SW480 (cell line): ENCODE measurements around the gene NEO1.

Experiments
- DNase-seq: peaks from one replicate; pipeline ENCODE4 v3.0.0-alpha.2; 2016; ENCODE audit warnings: low spot score

The NEO1 gene, protein sequence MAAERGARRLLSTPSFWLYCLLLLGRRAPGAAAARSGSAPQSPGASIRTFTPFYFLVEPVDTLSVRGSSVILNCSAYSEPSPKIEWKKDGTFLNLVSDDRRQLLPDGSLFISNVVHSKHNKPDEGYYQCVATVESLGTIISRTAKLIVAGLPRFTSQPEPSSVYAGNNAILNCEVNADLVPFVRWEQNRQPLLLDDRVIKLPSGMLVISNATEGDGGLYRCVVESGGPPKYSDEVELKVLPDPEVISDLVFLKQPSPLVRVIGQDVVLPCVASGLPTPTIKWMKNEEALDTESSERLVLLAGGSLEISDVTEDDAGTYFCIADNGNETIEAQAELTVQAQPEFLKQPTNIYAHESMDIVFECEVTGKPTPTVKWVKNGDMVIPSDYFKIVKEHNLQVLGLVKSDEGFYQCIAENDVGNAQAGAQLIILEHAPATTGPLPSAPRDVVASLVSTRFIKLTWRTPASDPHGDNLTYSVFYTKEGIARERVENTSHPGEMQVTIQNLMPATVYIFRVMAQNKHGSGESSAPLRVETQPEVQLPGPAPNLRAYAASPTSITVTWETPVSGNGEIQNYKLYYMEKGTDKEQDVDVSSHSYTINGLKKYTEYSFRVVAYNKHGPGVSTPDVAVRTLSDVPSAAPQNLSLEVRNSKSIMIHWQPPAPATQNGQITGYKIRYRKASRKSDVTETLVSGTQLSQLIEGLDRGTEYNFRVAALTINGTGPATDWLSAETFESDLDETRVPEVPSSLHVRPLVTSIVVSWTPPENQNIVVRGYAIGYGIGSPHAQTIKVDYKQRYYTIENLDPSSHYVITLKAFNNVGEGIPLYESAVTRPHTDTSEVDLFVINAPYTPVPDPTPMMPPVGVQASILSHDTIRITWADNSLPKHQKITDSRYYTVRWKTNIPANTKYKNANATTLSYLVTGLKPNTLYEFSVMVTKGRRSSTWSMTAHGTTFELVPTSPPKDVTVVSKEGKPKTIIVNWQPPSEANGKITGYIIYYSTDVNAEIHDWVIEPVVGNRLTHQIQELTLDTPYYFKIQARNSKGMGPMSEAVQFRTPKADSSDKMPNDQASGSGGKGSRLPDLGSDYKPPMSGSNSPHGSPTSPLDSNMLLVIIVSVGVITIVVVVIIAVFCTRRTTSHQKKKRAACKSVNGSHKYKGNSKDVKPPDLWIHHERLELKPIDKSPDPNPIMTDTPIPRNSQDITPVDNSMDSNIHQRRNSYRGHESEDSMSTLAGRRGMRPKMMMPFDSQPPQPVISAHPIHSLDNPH (N-terminal part only)

DNA sequence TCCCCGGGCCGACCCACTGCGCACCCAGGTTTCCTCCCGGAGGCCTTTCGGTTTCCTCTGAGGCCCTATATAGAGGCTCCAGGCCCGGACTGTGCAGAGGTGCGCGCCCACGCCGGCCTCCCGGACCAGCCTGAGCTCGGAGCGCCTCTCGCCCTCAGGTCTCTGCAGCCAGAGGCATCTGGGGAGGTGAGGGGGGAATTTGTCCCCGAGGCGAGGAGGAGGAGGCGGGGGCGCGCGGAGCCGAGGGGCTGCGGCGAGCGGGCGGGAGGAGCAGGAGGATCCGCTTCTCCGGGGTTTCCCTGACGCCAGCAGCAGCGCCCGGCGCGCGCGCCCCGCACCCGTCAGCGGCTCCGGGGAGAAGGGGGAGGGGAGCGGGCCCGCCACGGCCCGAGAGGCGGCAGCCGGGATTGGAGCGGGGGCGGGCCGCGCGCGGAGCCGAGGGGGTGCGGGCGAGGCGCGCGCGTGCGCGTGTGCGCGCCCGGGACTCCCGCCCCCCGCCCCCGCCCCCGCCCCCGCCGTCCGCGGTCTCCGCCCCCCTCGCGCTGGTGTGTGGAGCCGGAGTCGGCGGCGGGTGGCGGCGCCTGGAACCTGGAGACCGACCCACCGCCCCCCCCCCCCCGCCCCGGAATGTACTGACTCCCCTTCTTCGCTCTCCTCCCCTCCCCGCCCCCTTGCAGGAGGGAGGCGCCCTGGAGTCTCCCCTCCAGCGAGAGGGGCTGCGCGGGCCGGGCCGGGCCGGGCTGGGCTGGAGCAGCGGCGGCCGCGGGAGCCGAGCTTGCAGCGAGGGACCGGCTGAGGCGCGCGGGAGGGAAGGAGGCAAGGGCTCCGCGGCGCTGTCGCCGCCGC is at the start of gene NEO1:
NEO1 (plus strand) TSS at position 657 of the 846 bp plus-strand sequence. CDS start 213 bp downstream, outside the sequence.
- peak; percentile 81 for DNase-seq

DNA sequence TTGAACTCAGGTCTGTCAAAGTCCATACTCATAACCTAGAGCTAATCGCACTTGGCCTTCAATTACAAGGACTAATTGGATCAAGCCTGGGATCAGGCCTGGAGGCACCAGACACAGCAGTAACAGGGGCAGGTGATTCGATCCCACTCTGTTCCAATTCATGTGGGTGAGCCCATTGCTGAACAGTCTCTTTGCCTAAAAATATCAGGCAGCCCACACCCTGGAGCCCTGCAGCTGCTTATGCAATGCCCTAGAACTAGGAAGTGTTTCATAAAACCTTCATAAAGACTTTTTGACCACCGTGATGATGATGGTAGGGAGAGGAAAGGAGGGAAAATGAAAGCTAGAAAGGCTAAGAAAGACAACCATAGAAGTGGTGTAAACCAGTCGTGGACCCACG is 47.8 kb upstream of the NEO1 start:
- DNase-seq: no peak

DNA sequence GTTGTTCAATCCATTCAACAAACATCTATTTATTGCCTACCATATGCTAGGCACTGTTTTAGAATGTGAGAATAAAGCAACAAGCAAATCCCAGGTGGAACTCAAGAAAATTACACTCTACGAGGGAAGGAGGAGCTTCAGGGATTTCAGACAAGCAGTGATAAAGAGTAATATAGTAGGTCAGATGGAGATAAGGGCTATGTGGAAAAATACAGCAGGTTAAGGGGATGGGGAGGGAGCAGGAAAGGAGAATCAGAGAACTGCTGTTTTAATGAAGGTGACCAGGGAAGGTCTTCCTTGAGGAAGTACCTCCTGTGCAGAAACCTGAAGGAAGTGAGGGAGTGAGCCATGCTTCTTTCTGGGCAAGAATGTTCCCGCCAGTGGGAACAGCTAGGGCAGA is 47.2 kb upstream of the NEO1 start:
- no peak for DNase-seq

DNA sequence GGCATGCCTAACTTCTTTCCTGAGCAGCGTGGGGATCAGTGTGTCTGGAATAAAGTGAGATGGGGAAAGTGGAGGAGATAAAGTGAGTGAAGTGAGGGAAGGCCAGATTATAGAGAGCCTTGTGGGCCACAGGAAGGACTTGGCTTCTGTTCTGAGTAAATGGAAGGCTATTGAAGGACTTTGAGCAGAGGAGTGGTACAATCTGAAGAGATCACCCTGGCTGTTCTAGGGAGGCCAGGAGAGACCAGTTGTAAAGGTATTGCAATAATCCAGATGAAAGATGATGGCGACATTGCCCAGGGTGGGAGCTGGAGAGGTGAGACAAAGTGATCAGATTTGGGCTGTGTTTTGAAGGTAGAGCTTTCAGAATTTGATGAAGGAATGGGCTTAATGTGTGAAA is 46.8 kb upstream of the NEO1 start:
- no peak for DNase-seq

DNA sequence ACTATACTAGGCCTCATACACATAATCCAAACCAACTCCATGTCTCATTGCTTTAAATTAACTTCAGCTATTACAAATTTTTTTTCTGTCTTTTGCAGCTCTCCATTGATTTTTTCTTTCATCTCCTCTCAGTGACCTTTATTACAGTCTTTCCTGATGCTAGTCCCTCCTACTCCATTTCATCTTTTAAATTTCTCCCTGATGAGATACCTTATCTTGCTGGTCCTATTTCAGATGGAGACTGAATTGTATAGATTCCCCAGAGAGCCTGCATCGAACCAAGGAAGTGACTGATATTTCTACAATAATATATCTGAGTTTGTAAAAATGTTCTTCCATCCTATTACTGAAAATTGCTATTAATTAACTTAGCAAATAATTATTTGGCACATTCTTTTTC is 45.7 kb upstream of the NEO1 start:
- no peak for DNase-seq

DNA sequence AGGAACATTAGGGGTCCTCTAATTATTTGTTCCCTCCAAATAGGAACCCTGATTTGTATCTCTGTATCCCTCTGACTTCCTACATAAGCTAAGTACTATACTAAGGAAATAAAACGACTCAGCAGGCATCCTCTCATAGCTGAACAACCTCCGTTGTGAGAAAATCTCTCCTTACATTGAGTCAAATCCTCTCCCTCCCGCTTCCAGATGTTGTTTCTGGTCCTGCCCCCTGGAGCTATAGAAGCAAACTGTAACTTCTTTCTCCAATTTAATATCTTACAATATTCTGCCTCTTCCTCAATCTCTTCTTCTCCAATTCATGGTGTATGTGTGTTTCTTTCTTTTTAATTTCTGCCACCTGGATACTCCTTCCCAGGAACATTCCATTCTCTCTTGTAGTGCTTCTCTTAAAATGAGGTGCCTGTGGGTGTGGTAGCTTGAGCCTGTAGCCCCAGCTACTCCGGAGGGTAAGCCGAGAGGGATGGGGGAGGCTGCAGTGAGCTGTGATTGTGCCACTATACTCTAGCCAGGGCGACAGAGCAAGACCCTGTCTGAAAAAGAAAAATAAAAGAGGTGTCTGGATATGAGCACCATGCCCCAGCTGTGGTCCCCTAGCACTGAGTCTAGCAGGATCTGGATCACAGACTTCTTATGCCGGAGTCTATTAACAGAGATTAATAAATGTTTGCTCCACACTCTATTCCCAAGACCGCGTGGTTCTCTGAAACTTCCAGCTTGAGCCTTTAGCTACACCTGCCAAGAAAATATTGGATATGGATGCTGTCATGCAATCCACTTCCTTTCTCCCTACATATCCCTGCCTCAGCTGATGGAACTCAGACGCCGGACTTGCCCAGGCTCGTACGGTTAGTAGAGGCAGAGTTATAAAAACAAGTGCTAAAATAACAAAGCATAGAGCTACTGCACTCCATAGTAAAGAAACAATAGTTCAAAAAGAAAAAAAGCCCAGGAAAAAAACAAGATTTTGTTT is 42.9 kb upstream of the NEO1 start:
- DNase-seq: no peak

DNA sequence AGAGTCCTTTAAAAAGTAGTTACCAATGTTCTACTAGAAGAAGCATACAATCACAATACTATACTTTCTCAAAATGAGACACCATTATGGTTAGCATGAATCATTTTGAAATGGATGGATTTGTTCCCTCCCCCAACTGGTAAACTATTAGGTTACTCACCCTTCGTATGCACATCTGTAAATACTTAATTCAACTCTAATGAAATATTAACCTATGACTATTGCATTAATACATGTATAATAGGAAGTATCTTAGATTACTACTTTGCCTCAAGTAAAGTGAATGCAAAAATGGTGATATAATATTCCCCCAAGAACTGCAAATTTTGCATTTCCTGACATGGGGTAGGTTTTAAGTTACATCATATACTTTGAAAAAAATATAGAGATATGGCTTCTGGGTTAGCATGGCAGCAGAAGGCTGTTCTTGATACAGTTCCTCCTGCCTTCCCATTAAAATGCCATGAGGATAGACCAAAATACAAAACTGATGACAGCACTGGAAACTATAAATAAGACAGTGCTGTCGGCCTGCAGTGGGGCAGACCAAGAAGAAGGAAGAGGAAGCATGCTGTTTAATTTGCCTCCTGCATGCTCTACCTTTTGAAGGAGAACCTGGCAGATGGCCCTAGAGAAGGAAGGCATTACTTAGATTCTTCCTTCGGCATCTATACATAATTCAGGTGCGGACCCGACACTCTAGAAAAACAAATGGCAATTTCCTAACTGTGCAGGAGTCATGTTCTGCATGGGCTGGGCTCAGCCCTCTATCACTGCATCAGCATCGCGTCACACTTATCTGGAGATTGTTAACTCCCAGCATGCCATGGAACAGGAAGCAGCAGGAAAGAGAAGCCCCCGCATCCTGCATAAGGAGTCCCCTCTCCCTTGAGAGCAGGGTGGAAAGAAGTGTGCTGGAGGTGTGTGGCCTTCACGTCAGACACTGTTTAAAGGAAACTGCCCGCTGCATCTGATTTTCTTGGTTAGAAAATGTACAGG is 41.8 kb upstream of the NEO1 start:
- DNase-seq: no peak

DNA sequence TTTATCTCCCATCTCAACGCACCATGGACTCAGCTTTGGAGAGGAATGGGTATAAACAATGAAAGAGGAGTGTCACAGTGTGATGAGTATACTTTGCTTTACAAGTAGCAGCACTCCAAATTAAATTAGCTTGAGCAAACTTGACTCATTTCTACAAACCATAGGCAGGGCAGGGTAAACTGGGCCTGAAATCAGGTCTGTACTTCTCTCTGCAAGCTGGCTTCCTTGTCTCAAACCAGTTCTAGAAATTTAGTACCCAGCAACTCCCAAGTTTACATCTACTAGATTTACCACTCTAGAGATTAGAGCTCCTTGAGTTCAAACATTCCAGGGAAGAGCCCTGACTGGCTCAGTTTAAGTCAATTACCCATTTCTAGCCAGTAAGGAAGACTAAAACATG is 37.4 kb upstream of the NEO1 start:
- DNase-seq: no peak

DNA sequence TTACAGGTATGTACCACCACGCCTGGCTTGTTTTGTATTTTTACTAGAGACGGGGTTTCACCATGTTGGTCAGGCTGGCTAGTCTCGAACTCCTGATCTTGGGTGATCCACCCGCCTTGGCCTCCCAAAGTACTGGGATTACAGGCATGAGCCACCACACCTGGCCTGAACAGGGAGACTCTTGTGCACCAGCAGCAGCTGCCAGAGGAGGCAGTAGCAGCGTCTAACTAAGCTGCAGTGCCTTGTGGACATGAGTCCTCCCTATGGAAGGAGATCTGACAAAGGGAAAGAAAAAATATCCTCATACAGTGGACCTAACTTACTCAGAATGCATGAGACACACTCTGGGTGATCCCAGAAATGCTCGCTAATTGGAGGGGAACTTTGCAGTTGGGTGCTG is 36.8 kb upstream of the NEO1 start:
- no peak for DNase-seq

DNA sequence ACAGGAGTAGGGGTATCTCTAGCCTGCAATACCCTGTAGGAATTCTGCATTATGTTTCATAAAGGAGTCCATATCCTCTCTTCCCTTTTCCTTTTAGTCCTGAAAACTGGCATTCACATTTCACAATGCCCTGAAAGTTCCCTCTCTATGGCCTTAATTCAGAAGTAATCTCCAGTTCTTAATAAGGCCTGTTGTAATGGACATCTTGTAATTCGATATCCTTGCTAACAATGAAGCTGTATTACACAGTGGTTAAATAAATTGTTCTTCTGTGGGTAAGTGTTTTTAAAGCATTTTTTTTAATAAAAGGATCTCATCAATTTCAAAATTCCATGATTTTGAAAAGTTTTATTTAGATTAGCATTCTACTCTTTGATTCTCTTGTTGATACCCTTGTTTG is 34.3 kb upstream of the NEO1 start:
- DNase-seq: no peak

DNA sequence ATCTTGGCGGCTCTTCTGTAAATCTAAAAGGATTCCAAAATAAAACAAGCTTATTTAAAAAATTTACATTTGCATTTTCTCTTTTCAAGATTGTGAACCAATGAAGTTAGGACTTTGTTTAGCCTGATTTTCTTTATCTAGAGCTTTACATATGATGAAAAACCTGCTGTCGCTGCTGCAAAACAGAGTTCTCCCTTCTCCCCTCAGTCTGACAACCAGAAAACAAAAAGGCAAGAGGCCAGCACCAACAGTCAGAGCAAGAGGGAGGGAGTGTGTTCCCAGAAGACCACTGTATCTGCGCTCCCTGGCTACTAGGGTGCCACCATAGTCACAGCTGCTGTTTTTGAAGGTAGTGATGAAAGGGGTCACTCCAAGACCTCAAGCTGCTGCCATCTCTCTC is 33.1 kb upstream of the NEO1 start:
- no peak for DNase-seq

DNA sequence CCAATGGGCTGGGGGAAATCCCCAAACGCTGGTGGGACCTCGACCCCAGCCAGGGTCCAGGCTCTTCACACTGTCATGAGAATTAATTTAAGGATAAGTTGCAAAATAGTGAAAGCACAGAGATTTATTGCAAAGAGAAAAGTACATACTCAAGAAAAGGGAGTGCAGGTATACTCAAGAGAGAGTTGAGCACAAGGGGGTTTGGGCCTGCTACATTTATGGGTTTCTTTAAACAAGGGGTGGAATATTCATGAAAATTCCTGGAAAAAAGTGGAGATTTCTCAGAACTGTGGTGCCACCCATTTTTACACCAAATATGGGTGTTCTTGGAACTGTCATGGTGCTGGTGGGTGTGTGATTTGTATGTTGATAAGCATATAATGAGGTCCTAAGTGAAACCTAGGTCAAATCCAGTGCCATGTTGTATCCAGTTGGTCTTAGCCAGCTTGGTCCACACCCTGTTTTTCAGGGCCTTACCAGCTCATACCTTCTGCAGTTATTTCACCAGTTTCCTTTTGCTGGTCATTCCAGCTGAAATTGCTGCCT is 32.6 kb upstream of the NEO1 start:
- no peak for DNase-seq

DNA sequence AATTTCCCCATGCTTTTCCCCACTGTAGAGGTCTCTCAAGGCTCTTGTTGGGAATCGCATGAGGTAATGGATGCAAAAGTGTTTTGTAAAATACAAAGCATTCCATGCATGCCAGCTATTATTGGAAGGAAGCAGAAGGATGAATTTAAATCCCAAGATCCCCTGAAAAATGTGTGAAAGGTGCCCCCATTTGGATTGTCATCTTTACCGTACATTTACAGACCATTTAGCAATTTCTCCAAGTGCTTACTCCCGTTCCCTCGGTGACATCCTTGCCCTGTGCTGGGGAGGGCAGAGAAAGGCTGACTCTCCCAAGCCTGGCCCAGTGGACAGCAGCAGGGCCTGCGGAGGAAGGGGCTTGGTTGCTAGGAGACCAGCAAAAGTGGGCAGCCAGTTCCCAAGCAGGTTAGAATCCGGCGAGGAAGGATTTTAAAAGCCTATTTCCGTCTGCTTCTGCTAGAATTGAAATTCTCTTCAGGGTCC is 31.1 kb upstream of the NEO1 start:
- DNase-seq: no peak

DNA sequence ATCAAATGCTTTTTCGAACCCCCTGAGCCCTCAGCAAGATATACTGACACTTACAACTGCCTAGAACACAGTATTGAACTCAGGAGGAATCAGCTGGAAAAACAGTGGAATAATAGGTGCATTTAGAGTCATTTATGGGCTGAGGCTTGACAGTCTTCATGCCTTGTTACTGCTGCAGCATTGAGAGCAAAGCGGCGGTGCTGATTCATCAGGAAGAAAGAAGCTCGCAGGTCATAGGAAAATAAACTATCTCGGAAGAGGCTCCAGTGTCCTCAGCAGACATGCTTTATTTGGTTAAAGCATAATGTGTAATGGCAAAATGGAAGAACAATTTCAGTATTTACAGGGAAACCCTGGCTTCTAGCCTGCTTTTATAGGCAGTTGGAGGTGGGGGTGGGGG is 30.1 kb upstream of the NEO1 start:
- DNase-seq: no peak

DNA sequence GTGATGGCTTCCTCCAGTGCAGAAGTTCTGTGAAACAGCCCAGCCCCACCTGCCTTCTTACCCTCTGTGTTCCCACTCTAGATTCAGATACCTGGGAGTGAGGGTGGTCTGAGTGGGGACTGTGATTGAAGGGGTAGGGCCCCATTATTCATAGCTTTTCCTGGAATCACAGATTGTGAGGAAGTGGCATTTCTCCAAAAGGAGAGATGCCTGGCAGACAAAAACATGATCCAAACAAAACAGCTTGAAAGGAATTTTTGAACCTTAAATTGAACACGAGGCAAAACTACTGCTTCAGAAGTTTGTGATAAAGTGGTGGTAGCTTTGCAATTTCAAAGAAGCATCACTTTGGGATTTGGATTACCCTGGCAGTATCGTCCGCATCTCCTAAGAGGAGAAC is 29.2 kb upstream of the NEO1 start:
- no peak for DNase-seq

DNA sequence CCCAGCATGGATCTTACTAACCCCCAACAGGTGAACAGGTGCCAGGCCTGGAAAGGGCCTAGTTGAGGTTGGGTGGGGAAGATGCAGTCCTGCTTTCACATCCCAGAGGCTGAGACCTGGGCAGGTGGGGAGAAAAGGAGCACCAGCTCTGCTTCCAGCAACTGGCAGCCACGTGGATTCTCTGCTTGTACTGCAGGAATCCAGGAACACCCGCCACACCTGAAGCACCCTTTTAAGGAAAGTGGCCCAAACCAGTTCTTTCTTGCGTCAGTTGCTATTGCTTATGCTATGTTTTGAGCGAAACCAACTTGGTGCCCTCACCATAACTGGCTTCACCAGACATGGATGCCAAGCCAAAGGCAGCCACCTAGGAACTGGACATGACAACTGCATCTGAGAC is 28.1 kb upstream of the NEO1 start:
- DNase-seq: no peak

DNA sequence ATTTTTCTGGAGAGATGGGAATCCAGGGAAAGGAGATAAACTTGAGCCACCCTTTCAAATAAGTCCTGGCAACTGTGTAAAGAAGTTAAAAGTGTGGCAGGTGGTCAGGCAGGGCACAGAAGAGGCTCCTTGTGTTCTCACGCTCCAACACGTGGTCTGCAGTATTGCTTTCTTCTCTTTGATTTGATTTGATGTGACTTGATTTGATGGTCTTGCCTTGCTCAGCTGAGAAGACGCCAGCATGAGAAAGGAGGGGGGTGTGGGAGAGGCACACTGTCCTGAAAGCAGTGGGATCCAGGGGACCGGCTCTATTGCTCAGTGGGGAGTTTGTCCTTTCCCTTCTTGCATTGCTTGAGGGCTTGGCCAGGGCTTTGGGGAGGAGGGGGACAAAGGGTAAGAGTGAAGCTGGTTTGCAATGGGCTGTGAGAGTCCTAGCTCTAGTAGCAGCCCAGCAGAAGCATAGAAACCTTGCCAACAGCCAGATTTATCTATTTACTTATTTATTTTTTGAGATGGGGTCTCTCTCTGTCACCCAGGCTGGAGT is 25.7 kb upstream of the NEO1 start:
- no peak for DNase-seq

DNA sequence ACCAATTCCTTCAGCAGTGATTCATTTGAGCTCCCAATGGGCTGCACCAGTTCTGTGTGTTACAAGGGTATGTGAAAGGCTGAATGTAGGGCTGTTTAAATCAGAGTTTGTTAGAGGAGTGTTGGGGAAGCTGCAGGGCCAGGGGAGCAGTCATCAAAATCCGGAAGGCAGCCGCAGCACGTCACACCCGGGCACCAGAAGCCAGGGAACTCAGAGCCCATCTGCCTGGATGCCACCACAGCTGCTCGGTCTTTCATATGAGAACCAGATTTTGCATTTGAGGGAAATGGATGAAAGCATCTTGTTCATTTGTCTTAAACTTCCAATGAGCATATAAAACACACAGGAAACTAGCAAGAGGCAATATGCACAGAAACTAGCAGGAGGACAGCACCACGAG is 24.2 kb upstream of the NEO1 start:
- no peak for DNase-seq
